Measurements from ENCODE around the gene HOOK2.
A peak's percentile ranks its signal among the peaks of the same experiment; 100 is the strongest.
"Not testable (repeated sequence)": the region's sequence is repeated elsewhere in the genome, so short reads cannot be mapped to it uniquely, and the experiment has no call there.

The HOOK2 gene

DNA sequence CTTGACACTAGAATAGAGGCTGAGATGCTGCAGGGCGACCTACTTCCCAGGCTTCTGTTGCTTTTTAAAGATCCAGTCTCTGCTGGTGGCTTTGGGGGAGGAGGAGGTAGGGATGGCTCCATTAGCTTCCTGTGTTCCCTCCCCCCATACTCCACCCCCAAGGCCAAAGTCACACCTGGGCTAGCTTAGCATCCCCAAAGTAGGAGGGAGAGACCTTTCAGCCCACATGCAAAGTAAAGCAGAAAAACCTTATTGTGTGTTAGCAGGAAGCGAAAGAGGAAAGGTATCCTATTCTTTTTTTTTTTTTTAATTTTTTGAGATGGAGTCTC lies 48.4 kb downstream of the HOOK2 start:
- peak overlapping the region; percentile 79 for H3K27ac ChIP-seq (ENCODE audit: low read depth, low read length)
- no peaks in the 10 kb centered on the region for H3K9me3 ChIP-seq (ENCODE audit: control insufficient read depth, insufficient read depth, low read length)
- H3K4me2 ChIP-seq (ENCODE audit: low read length), result peak overlapping the region; percentile 43
- H3K79me2 ChIP-seq (ENCODE audit: control insufficient read depth, low read length), result peaks cover 68% of the 10 kb centered on the region
- peaks cover 5% of the 10 kb centered on the region; the same call in 1 of the 2 replicates for H4K20me1 ChIP-seq (ENCODE audit: control insufficient read depth, insufficient read depth, low read depth, low read length)
- H3K4me1 ChIP-seq (ENCODE audit: control insufficient read depth, low read length), result peaks cover 69% of the 10 kb centered on the region
- H3F3A ChIP-seq (ENCODE audit: control insufficient read depth, insufficient read depth), result peaks cover 24% of the 10 kb centered on the region
- H3K9me2 ChIP-seq (replicated peaks; ENCODE audit: control insufficient read depth, low read length), result no peaks in the 10 kb centered on the region
- no peak for TF ChIP-seq EZH2phosphoT487 (IDR thresholded peaks at IDR 0.05; ENCODE audit: borderline replicate concordance, low read length)
- TF ChIP-seq, protein P1, sequence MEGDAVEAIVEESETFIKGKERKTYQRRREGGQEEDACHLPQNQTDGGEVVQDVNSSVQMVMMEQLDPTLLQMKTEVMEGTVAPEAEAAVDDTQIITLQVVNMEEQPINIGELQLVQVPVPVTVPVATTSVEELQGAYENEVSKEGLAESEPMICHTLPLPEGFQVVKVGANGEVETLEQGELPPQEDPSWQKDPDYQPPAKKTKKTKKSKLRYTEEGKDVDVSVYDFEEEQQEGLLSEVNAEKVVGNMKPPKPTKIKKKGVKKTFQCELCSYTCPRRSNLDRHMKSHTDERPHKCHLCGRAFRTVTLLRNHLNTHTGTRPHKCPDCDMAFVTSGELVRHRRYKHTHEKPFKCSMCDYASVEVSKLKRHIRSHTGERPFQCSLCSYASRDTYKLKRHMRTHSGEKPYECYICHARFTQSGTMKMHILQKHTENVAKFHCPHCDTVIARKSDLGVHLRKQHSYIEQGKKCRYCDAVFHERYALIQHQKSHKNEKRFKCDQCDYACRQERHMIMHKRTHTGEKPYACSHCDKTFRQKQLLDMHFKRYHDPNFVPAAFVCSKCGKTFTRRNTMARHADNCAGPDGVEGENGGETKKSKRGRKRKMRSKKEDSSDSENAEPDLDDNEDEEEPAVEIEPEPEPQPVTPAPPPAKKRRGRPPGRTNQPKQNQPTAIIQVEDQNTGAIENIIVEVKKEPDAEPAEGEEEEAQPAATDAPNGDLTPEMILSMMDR (IDR thresholded peaks at IDR 0.05; ENCODE audit: low read depth, low read length, poor library complexity, severe bottlenecking), result no peak
- H3K4me3 ChIP-seq (ENCODE audit: low read length), result peak overlapping the region; percentile 17; the same call in 1 of the 2 replicates
- peaks cover 59% of the 10 kb centered on the region for H3K36me3 ChIP-seq (ENCODE audit: control insufficient read depth, low read length)
- H3K27me3 ChIP-seq (ENCODE audit: control insufficient read depth, low read length), result no peaks in the 10 kb centered on the region

- H3F3A ChIP-seq (ENCODE audit: control insufficient read depth, insufficient read depth), result peaks cover 24% of the 10 kb centered on the region
- H3K4me1 ChIP-seq (ENCODE audit: control insufficient read depth, low read length), result peaks cover 62% of the 10 kb centered on the region
- H3K36me3 ChIP-seq (ENCODE audit: control insufficient read depth, low read length), result peaks cover 60% of the 10 kb centered on the region
- H3K79me2 ChIP-seq (ENCODE audit: control insufficient read depth, low read length), result peaks cover 68% of the 10 kb centered on the region
- H3K27ac ChIP-seq (ENCODE audit: low read depth, low read length); H4K20me1 ChIP-seq (ENCODE audit: control insufficient read depth, insufficient read depth, low read depth, low read length); H3K4me3 ChIP-seq (ENCODE audit: low read length); H3K4me2 ChIP-seq (ENCODE audit: low read length); H3K9me2 ChIP-seq (replicated peaks; ENCODE audit: control insufficient read depth, low read length); H3K27me3 ChIP-seq (ENCODE audit: control insufficient read depth, low read length); H3K9me3 ChIP-seq (ENCODE audit: control insufficient read depth, insufficient read depth, low read length): not testable (repeated sequence)
These were observed 49.7 kb downstream of the HOOK2 start for GRCh38 chr19:12725612-12726011.

- Histone ChIP-seq H3K4me3 (ENCODE audit: low read length) (peak within 1 kb of the TSS; percentile 96), H3K36me3 (ENCODE audit: control insufficient read depth, low read length) (peaks cover 58% of the 10 kb centered on the region), H3K27ac (ENCODE audit: low read depth, low read length) (peak within 1 kb of the TSS; percentile 78), H4K20me1 (ENCODE audit: control insufficient read depth, insufficient read depth, low read depth, low read length) (peaks cover 6% of the 10 kb centered on the region; the same call in 1 of the 2 replicates), H3K9me3 (ENCODE audit: control insufficient read depth, insufficient read depth, low read length) (no peaks in the 10 kb centered on the region), H3K27me3 (ENCODE audit: control insufficient read depth, low read length) (no peaks in the 10 kb centered on the region), H3K9me2 (replicated peaks; ENCODE audit: control insufficient read depth, low read length) (no peaks in the 10 kb centered on the region), H3K79me2 (ENCODE audit: control insufficient read depth, low read length) (peaks cover 68% of the 10 kb centered on the region), H3K4me1 (ENCODE audit: control insufficient read depth, low read length) (peaks cover 51% of the 10 kb centered on the region), H3F3A (ENCODE audit: control insufficient read depth, insufficient read depth) (peaks cover 17% of the 10 kb centered on the region), H3K4me2 (ENCODE audit: low read length) (peak within 1 kb of the TSS; percentile 83)
- no peak for TF ChIP-seq EZH2phosphoT487 (IDR thresholded peaks at IDR 0.05; ENCODE audit: borderline replicate concordance, low read length)
- TF ChIP-seq, protein P1 (IDR thresholded peaks at IDR 0.05; ENCODE audit: low read depth, low read length, poor library complexity, severe bottlenecking), result no peak
These were observed 51.5 kb downstream of the HOOK2 start, which contains the start of gene TNPO2 for GRCh38 chr19:12723641-12724426. TNPO2 (minus strand) TSS chr19:12723932; CDS start chr19:12720977, 2,955 bp downstream.

DNA sequence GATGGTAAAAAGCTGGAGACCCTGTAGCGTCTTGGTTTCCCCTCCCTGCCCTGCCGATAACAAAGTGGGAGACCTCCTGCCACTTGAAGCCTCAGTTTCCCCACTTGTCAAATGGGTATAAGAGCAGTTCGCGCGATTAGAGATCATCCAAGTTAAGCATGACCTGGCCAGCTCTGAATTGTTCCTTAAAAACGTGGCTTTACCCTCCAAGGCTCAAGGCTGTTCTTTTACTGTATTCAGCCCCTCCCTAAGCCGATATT lies 52.0 kb downstream of the HOOK2 start:
- Histone ChIP-seq H3K27ac (ENCODE audit: low read depth, low read length) (peak overlapping the region; percentile 78), H3K36me3 (ENCODE audit: control insufficient read depth, low read length) (peaks cover 58% of the 10 kb centered on the region), H3K9me2 (replicated peaks; ENCODE audit: control insufficient read depth, low read length) (no peaks in the 10 kb centered on the region), H3K9me3 (ENCODE audit: control insufficient read depth, insufficient read depth, low read length) (no peaks in the 10 kb centered on the region), H3K4me1 (ENCODE audit: control insufficient read depth, low read length) (peaks cover 46% of the 10 kb centered on the region), H3K4me2 (ENCODE audit: low read length) (peak overlapping the region; percentile 83), H3K79me2 (ENCODE audit: control insufficient read depth, low read length) (peaks cover 70% of the 10 kb centered on the region), H3K27me3 (ENCODE audit: control insufficient read depth, low read length) (no peaks in the 10 kb centered on the region), H3F3A (ENCODE audit: control insufficient read depth, insufficient read depth) (peaks cover 13% of the 10 kb centered on the region), H3K4me3 (ENCODE audit: low read length) (peak overlapping the region; percentile 96), H4K20me1 (ENCODE audit: control insufficient read depth, insufficient read depth, low read depth, low read length) (peaks cover 10% of the 10 kb centered on the region; the same call in 1 of the 2 replicates)
- TF ChIP-seq, protein P1 (IDR thresholded peaks at IDR 0.05; ENCODE audit: low read depth, low read length, poor library complexity, severe bottlenecking), result no peak
- no peak for TF ChIP-seq EZH2phosphoT487 (IDR thresholded peaks at IDR 0.05; ENCODE audit: borderline replicate concordance, low read length)
